HepG2 (cell line): Measurements from ENCODE around the gene ZNF292. TPM values are rescaled to one million over a fixed set of nuclear protein-coding genes. Genes with fewer than 3 reads are reported as not detected.

Experiments used
- DDIT3 ChIP-seq: sonication (generic); formaldehyde crosslinking; IDR thresholded peaks from 2 replicates; pipeline ENCODE4 v1.4.0; 2020; ENCODE audit warnings: mild to moderate bottlenecking, missing genetic modification reagents
- FOXO4 ChIP-seq: sonication (generic); formaldehyde crosslinking; conservative IDR thresholded peaks from 2 replicates; pipeline ENCODE4 v1.8.1; 2023; ENCODE audit warnings: missing genetic modification reagents
- HNF4A ChIP-seq: sonication (generic); formaldehyde crosslinking; IDR thresholded peaks from 2 replicates; pipeline ENCODE4 v1.4.0; 2020; ENCODE audit warnings: missing genetic modification reagents
- KLF16 ChIP-seq, 2 experiments: sonication (generic) in 1 of 2; formaldehyde crosslinking in 1 of 2; IDR thresholded peaks; 2 replicates each; pipeline versions ENCODE4 v1.6.1 to v1.8.0; 2016 to 2023; ENCODE audit warnings: missing genetic modification reagents in 2 of 2, missing compliant biosample characterization in 1 of 2
- MAF1 ChIP-seq: sonication (generic); formaldehyde crosslinking; IDR thresholded peaks from 2 replicates; pipeline ENCODE4 v1.5.0; 2020; ENCODE audit warnings: missing genetic modification reagents, borderline replicate concordance
- NPAS2 ChIP-seq: sonication (generic); formaldehyde crosslinking; IDR thresholded peaks from 2 replicates; pipeline ENCODE4 v1.8.0; 2022; ENCODE audit warnings: mild to moderate bottlenecking, missing genetic modification reagents, borderline replicate concordance
- PBX3 ChIP-seq: sonication (generic); formaldehyde crosslinking; IDR thresholded peaks from 2 replicates; pipeline ENCODE4 v1.8.1; 2023; ENCODE audit warnings: missing genetic modification reagents, inconsistent platforms, borderline replicate concordance
- SIN3A ChIP-seq: IDR thresholded peaks from 2 replicates; pipeline ENCODE4 v1.6.1; 2011; ENCODE audit warnings: low read depth, mild to moderate bottlenecking, control low read depth, low read length, borderline replicate concordance
- ZBTB46 ChIP-seq: sonication (generic); formaldehyde crosslinking; IDR thresholded peaks from 2 replicates; pipeline ENCODE4 v1.4.0; 2020; ENCODE audit warnings: mild to moderate bottlenecking, missing genetic modification reagents, borderline replicate concordance
- ZFP91 ChIP-seq: sonication (generic); formaldehyde crosslinking; IDR thresholded peaks from 2 replicates; pipeline ENCODE4 v1.9.0; 2022; ENCODE audit warnings: missing genetic modification reagents, mild to moderate bottlenecking, borderline replicate concordance
- ZHX1 ChIP-seq: sonication (generic); formaldehyde crosslinking; IDR thresholded peaks from 2 replicates; pipeline ENCODE4 v1.8.1; 2022; ENCODE audit warnings: low read depth, mild to moderate bottlenecking, missing genetic modification reagents
- ZMAT3 ChIP-seq: sonication (generic); formaldehyde crosslinking; conservative IDR thresholded peaks from 2 replicates; pipeline ENCODE4 v1.7.0; 2021; ENCODE audit warnings: missing genetic modification reagents
- ZNF224 ChIP-seq: sonication (generic); formaldehyde crosslinking; IDR thresholded peaks from 2 replicates; pipeline ENCODE4 v1.5.0; 2020; ENCODE audit warnings: mild to moderate bottlenecking, missing genetic modification reagents
- ZNF264 ChIP-seq: sonication (generic); formaldehyde crosslinking; IDR thresholded peaks from 2 replicates; pipeline ENCODE4 v1.4.0; 2020; ENCODE audit warnings: missing genetic modification reagents
- ZNF644 ChIP-seq: IDR thresholded peaks from 2 replicates; pipeline ENCODE4 v1.6.1; 2016; ENCODE audit warnings: low read depth
- ZNF703 ChIP-seq: sonication (generic); formaldehyde crosslinking; IDR thresholded peaks from 2 replicates; pipeline ENCODE4 v1.5.1; 2020; ENCODE audit warnings: missing genetic modification reagents, mild to moderate bottlenecking, moderate library complexity, borderline replicate concordance
- ZNF768 ChIP-seq: sonication (generic); formaldehyde crosslinking; IDR thresholded peaks from 2 replicates; pipeline ENCODE4 v1.4.0; 2020; ENCODE audit warnings: missing genetic modification reagents
- ZSCAN12 ChIP-seq: sonication (generic); formaldehyde crosslinking; IDR thresholded peaks from 2 replicates; pipeline ENCODE4 v1.9.0; 2021; ENCODE audit warnings: mild to moderate bottlenecking, missing genetic modification reagents
- polyA plus RNA-seq, 8 experiments: library from polyadenylated mRNA; depleted of rRNA in 3 of 8; stranded (reverse) in 7 of 8; unstranded in 1 of 8; fragments of >200 nt; fragmentation: Illumina TruSeq in 4 of 8; extraction: Trizol in 4 of 8; gene quantifications; 2 replicates each; pipeline versions ENCODE4 v1.2.1 to v1.2.3, GENCODE V29; 2011 to 2016; ENCODE audit warnings: low read depth in 4 of 8, missing spikeins in 1 of 8, mixed read lengths in 1 of 8; ENCODE audit not compliant: insufficient read depth in 1 of 8
- total RNA-seq, 5 experiments: library from RNA; depleted of rRNA; stranded (reverse); fragments of >200 nt; fragmentation: Illumina TruSeq; extraction: Trizol; gene quantifications; 2 replicates each; pipeline ENCODE4 v1.2.3, GENCODE V29; 2016; ENCODE audit warnings: low read depth in 1 of 5

Gene ZNF292
- total and polyA plus RNA-seq, 2 of the 13 experiments (the other 11 are each of a cell fraction or from before 2014, with no cell fraction given) = 9.9 to 12.8 TPM

GRCh38 chr6:87154993-87155841 is at the start of gene ZNF292 (continued):
- TF ChIP-seq HNF4A (CRISPR knock-in tag) (0 out of 2 replicates have a peak, but pooled peaks have one; percentile 35), DDIT3 (CRISPR knock-in tag) (no peak), SIN3A (peak; percentile 83; the same call in 1 of the 2 replicates), ZNF264 (no peak; the same call in none of the 2 replicates), FOXO4 (CRISPR knock-in tag) (no peak), MAF1 (CRISPR knock-in tag) (0 out of 2 replicates have a peak, but pooled peaks have one; percentile 48), ZBTB46 (CRISPR knock-in tag) (no peak), ZNF703 (CRISPR knock-in tag) (peak; percentile 12; the same call in 1 of the 2 replicates), ZFP91 (CRISPR knock-in tag) (peak; percentile 98), ZNF644 (CRISPR knock-in tag) (no peak; the same call in 1 of the 2 replicates), ZSCAN12 (CRISPR knock-in tag) (no peak; the same call in 1 of the 2 replicates), ZMAT3 (CRISPR knock-in tag) (peak; percentile 82; the same call in 1 of the 2 replicates), ZHX1 (CRISPR knock-in tag) (no peak), NPAS2 (CRISPR knock-in tag) (no peak), ZNF224 (CRISPR knock-in tag) (peak; percentile 77; the same call in 1 of the 2 replicates), PBX3 (CRISPR knock-in tag) (no peak), KLF16 (CRISPR knock-in tag; IDR thresholded peaks at IDR 0.05) (peak; percentile 47 to 94; a peak in 2 of 4 replicates), ZNF768 (no peak)
